H1 (cell line): Measurements from ENCODE around the gene ARHGDIG. TPM values are rescaled to one million over a fixed set of nuclear protein-coding genes. Genes with fewer than 3 reads are reported as not detected.

Source experiments
- CTCF ChIA-PET: fragments of 300-600 bp; sonication (Branson Sonifier 250); formaldehyde crosslinking; loops from one replicate; lab custom pipeline; 2021; ENCODE audit not compliant: partially characterized antibody; lab: Charles Lee
- POLR2A ChIA-PET: fragments of 300-600 bp; sonication (Branson Sonifier 250); formaldehyde crosslinking; loops from one replicate; lab custom pipeline; 2021; ENCODE audit warnings: inconsistent platforms; ENCODE audit not compliant: partially characterized antibody; lab: Charles Lee
- DNase-seq, 2 experiments: peaks; one replicate each; pipeline versions ENCODE4 v3.0.0 to v3.0.0-alpha.2; 2010 to 2022; ENCODE audit warnings: low spot score in 2 of 2, low read depth in 1 of 2, mixed read lengths in 1 of 2
- FAIRE-seq: peaks from 2 replicates; lab custom pipeline; 2011; peaks lifted over from hg19 to GRCh38; lab: Jason Lieb, UNC
- H2AFZ ChIP-seq: 2 replicates; pipeline ENCODE4 v1.8.1; 2012; ENCODE audit warnings: low read length, inconsistent platforms
- H2AK5ac ChIP-seq: 2 replicates; pipeline ENCODE4 v1.6.1; 2013; ENCODE audit warnings: low read depth, low read length
- H2BK120ac ChIP-seq: replicated peaks from 2 replicates; pipeline ENCODE3; 2013; ENCODE audit warnings: low read depth, low read length, inconsistent platforms
- H2BK12ac ChIP-seq: 2 replicates; pipeline ENCODE4 v1.6.1; 2013; ENCODE audit warnings: low read depth, low read length
- H2BK15ac ChIP-seq: 2 replicates; pipeline ENCODE4 v1.6.1; 2013; ENCODE audit warnings: low read length
- H2BK20ac ChIP-seq: 2 replicates; pipeline ENCODE4 v1.6.1; 2013; ENCODE audit warnings: low read length
- H2BK5ac ChIP-seq: 2 replicates; pipeline ENCODE4 v1.6.1; 2013; ENCODE audit warnings: low read depth, low read length
- H3K14ac ChIP-seq: 2 replicates; pipeline ENCODE4 v1.6.1; 2013; ENCODE audit warnings: inconsistent platforms; ENCODE audit not compliant: insufficient read length
- H3K18ac ChIP-seq: 2 replicates; pipeline ENCODE4 v1.6.1; 2013; ENCODE audit warnings: low read length; ENCODE audit errors: extremely low read depth
- H3K23ac ChIP-seq: 2 replicates; pipeline ENCODE4 v1.6.1; 2013; ENCODE audit warnings: inconsistent platforms; ENCODE audit not compliant: insufficient read length
- H3K23me2 ChIP-seq: 2 replicates; pipeline ENCODE4 v1.6.1; 2013; ENCODE audit warnings: low read depth, low read length
- H3K27ac ChIP-seq: 2 replicates; pipeline ENCODE4 v1.6.1; 2011; ENCODE audit warnings: low read depth, low read length, inconsistent platforms
- H3K27me3 ChIP-seq, 4 experiments: replicated peaks in 1 of 4; 1 replicate in 1 of 4; 2 replicates in 3 of 4; pipeline versions ENCODE4 v1.6.1 to v1.8.1; 2011 to 2013; ENCODE audit warnings: low read length in 3 of 4, mild to moderate bottlenecking in 3 of 4, inconsistent platforms in 2 of 4, mixed read lengths in 2 of 4, moderate library complexity in 1 of 4; ENCODE audit not compliant: control insufficient read depth in 3 of 4, insufficient read depth in 3 of 4; ENCODE audit errors: extremely low read depth in 1 of 4
- H3K36me3 ChIP-seq, 4 experiments: 2 replicates each; pipeline versions ENCODE4 v1.6.1 to v1.8.1; 2011 to 2013; ENCODE audit warnings: mild to moderate bottlenecking in 4 of 4, low read length in 3 of 4, moderate library complexity in 2 of 4, control low read depth in 1 of 4, inconsistent platforms in 1 of 4; ENCODE audit not compliant: insufficient read depth in 4 of 4, control insufficient read depth in 2 of 4
- H3K4ac ChIP-seq: replicated peaks from 2 replicates; pipeline ENCODE3; 2013; ENCODE audit warnings: low read length, low read depth, mixed read lengths, inconsistent platforms; ENCODE audit not compliant: insufficient read length
- H3K4me1 ChIP-seq, 4 experiments: replicated peaks in 1 of 4; 1 replicate in 1 of 4; 2 replicates in 3 of 4; pipeline versions ENCODE4 v1.6.1 to v1.8.1; 2011 to 2013; ENCODE audit warnings: low read length in 3 of 4, inconsistent platforms in 2 of 4, mixed read lengths in 1 of 4; ENCODE audit not compliant: insufficient read depth in 4 of 4, control insufficient read depth in 3 of 4
- H3K4me2 ChIP-seq, 2 experiments: 2 replicates each; pipeline versions ENCODE4 v1.6.1 to v1.8.1; 2011 to 2013; ENCODE audit warnings: low read depth in 2 of 2, low read length in 2 of 2, control low read depth in 1 of 2, inconsistent platforms in 1 of 2, mild to moderate bottlenecking in 1 of 2; ENCODE audit not compliant: insufficient read depth in 1 of 2
- H3K4me3 ChIP-seq, 4 experiments: fragments of 200-600, 300-600 bp in 1 of 4; sonication (generic), shearing (Covaris generic), sonication (Bioruptor Twin) in 1 of 4; 2 replicates each; pipeline versions ENCODE4 v1.5.1 to v1.8.1; 2011 to 2016; ENCODE audit warnings: low read length in 4 of 4, low read depth in 3 of 4, control low read depth in 2 of 4, inconsistent platforms in 2 of 4, mild to moderate bottlenecking in 2 of 4, mixed read lengths in 1 of 4, moderate library complexity in 1 of 4; ENCODE audit not compliant: insufficient read depth in 2 of 4; ENCODE audit errors: extremely low read depth in 1 of 4
- H3K56ac ChIP-seq: replicated peaks from 2 replicates; pipeline ENCODE3; 2013; ENCODE audit warnings: low read depth, mild to moderate bottlenecking, mixed read lengths, low read length, inconsistent platforms; ENCODE audit not compliant: insufficient read length
- H3K79me1 ChIP-seq: 2 replicates; pipeline ENCODE4 v1.6.1; 2013; ENCODE audit warnings: low read depth, low read length, control low read depth
- H3K79me2 ChIP-seq, 2 experiments: 2 replicates each; pipeline versions ENCODE4 v1.6.1 to v1.8.1; 2012 to 2013; ENCODE audit warnings: low read length in 2 of 2, mild to moderate bottlenecking in 2 of 2, inconsistent platforms in 1 of 2; ENCODE audit not compliant: insufficient read depth in 2 of 2, control insufficient read depth in 1 of 2
- H3K9ac ChIP-seq, 4 experiments: replicated peaks in 1 of 4; 1 replicate in 1 of 4; 2 replicates in 3 of 4; pipeline versions ENCODE4 v1.6.1 to v1.8.1; 2011 to 2013; ENCODE audit warnings: low read depth in 3 of 4, low read length in 3 of 4, control low read depth in 2 of 4, mild to moderate bottlenecking in 2 of 4, moderate library complexity in 2 of 4, inconsistent platforms in 1 of 4; ENCODE audit errors: extremely low read depth in 1 of 4
- H3K9me3 ChIP-seq, 2 experiments: 2 replicates each; pipeline versions ENCODE4 v1.6.1 to v1.8.1; 2012 to 2013; ENCODE audit warnings: mild to moderate bottlenecking in 2 of 2, moderate library complexity in 2 of 2, control low read depth in 1 of 2, inconsistent platforms in 1 of 2, low read depth in 1 of 2, low read length in 1 of 2, mixed read lengths in 1 of 2; ENCODE audit not compliant: insufficient read depth in 2 of 2
- H4K20me1 ChIP-seq, 2 experiments: replicated peaks in 1 of 2; 2 replicates each; pipeline versions ENCODE3 to v1.8.1; 2011 to 2013; ENCODE audit warnings: inconsistent platforms in 2 of 2, low read length in 2 of 2, mild to moderate bottlenecking in 1 of 2; ENCODE audit not compliant: insufficient read depth in 2 of 2, control insufficient read depth in 1 of 2
- H4K5ac ChIP-seq: 2 replicates; pipeline ENCODE4 v1.6.1; 2013; ENCODE audit warnings: low read length, low read depth, mixed read lengths, inconsistent platforms; ENCODE audit not compliant: insufficient read length
- H4K8ac ChIP-seq: 2 replicates; pipeline ENCODE4 v1.8.0; 2013; ENCODE audit warnings: mild to moderate bottlenecking, moderate library complexity, low read length, inconsistent platforms; ENCODE audit not compliant: insufficient read depth; ENCODE audit errors: extremely low read depth
- H4K91ac ChIP-seq: replicated peaks from 2 replicates; pipeline ENCODE3; 2013; ENCODE audit warnings: low read length, mixed read lengths, inconsistent platforms; ENCODE audit not compliant: insufficient read length
- BACH1 ChIP-seq: IDR thresholded peaks from 2 replicates; pipeline ENCODE4 v1.6.1; 2012; ENCODE audit warnings: low read length, improper control_type of control experiment
- CREB1 ChIP-seq: IDR thresholded peaks from 2 replicates; pipeline ENCODE4 v1.6.1; 2012; ENCODE audit warnings: inconsistent platforms
- JUND ChIP-seq: IDR thresholded peaks from 2 replicates; pipeline ENCODE4 v1.6.1; 2011; ENCODE audit warnings: mild to moderate bottlenecking, improper control_type of control experiment, low read length
- MAFK ChIP-seq: IDR thresholded peaks from 2 replicates; pipeline ENCODE4 v1.6.1; 2012; ENCODE audit warnings: low read depth, mild to moderate bottlenecking, improper control_type of control experiment, low read length
- NANOG ChIP-seq: IDR thresholded peaks from 2 replicates; pipeline ENCODE4 v1.6.1; 2011; ENCODE audit warnings: low read length, low read depth, mild to moderate bottlenecking, inconsistent platforms; ENCODE audit not compliant: insufficient read depth, poor library complexity, severe bottlenecking
- PHF8 ChIP-seq: fragments of 200-600 bp; sonication (generic); conservative IDR thresholded peaks from 2 replicates; pipeline ENCODE4 v1.7.1; 2012; ENCODE audit warnings: low read depth, mild to moderate bottlenecking, inconsistent platforms, low read length, moderate library complexity
- POLR2A ChIP-seq, 2 experiments: IDR thresholded peaks; 1 replicate in 1 of 2; 2 replicates in 1 of 2; pipeline ENCODE4 v1.6.1; 2011; ENCODE audit warnings: low read depth in 2 of 2, low read length in 2 of 2, mild to moderate bottlenecking in 2 of 2; ENCODE audit errors: control extremely low read depth in 1 of 2
- POU5F1 ChIP-seq: IDR thresholded peaks from 2 replicates; pipeline ENCODE4 v1.6.1; 2011; ENCODE audit warnings: low read depth, mild to moderate bottlenecking, low read length, moderate library complexity
- RFX5 ChIP-seq: IDR thresholded peaks from 2 replicates; pipeline ENCODE4 v1.6.1; 2011; ENCODE audit warnings: low read depth, low read length, improper control_type of control experiment, borderline replicate concordance
- RNF2 ChIP-seq: fragments of 200-900, 300-1000 bp; sonication (generic); IDR thresholded peaks from 2 replicates; pipeline ENCODE4 v1.7.1; 2016; ENCODE audit warnings: borderline replicate concordance, low read depth, mild to moderate bottlenecking, antibody characterized with exemption, low read length; ENCODE audit not compliant: poor library complexity, severe bottlenecking; ENCODE audit errors: missing control alignments
- SAP30 ChIP-seq: fragments of 300-600 bp; sonication (generic); IDR thresholded peaks from 2 replicates; pipeline ENCODE4 v1.7.1; 2012; ENCODE audit warnings: low read length, moderate library complexity, mild to moderate bottlenecking, inconsistent platforms; ENCODE audit not compliant: insufficient read depth, insufficient replicate concordance
- SUZ12 ChIP-seq: fragments of 200-600 bp; sonication (generic); IDR thresholded peaks from 2 replicates; pipeline ENCODE4 v1.6.1; 2012; ENCODE audit warnings: mild to moderate bottlenecking, inconsistent platforms, low read length, moderate library complexity, mixed read lengths
- TAF7 ChIP-seq: optimal IDR thresholded peaks from 2 replicates; pipeline ENCODE3; 2011; ENCODE audit warnings: low read depth, mild to moderate bottlenecking, inconsistent platforms, low read length, moderate library complexity, borderline replicate concordance
- WGBS, 2 experiments: shearing (Covaris generic) in 1 of 2; methylation state at CpG; one replicate each; pipeline versions ENCODE4 v1.1.6 to v1.1.7; 2013 to 2015; ENCODE audit warnings: low lambda C conversion rate in 2 of 2, mixed read lengths in 2 of 2, inconsistent platforms in 1 of 2, low coverage in 1 of 2, missing lambda C conversion rate in 1 of 2; ENCODE audit not compliant: insufficient replicate concordance in 2 of 2, insufficient coverage in 1 of 2, insufficient read length in 1 of 2; ENCODE audit errors: extremely low coverage in 1 of 2, missing lambda C conversion rate in 1 of 2; 5-methylcytosine and 5-hydroxymethylcytosine counted together
- polyA plus RNA-seq, 7 experiments: library from polyadenylated mRNA; depleted of rRNA in 3 of 7; stranded (reverse) in 5 of 7; unstranded in 2 of 7; fragments of >200 nt in 5 of 7; fragments of 200-250 nt in 2 of 7; gene quantifications; 1 replicate in 5 of 7; 2 replicates in 1 of 7; 4 replicates in 1 of 7; pipeline versions ENCODE4 v1.2.1 to v1.2.3, GENCODE V29; 2011 to 2013; ENCODE audit warnings: missing spikeins in 2 of 7, mixed read lengths in 2 of 7
- total RNA-seq: library from RNA; stranded (reverse); fragmentation: NEBNext Ultra II Directional; extraction: Animal tissue kit (Norgen Biotek cat#: 25700); gene quantifications from 2 replicates; pipeline ENCODE4 v1.2.1, GENCODE V29; 2021

The ARHGDIG gene
- total and polyA plus RNA-seq, 2 of the 8 experiments (the other 6 are each of a cell fraction or from before 2014, with no cell fraction given), result 1.2 to 2.9 TPM

DNA sequence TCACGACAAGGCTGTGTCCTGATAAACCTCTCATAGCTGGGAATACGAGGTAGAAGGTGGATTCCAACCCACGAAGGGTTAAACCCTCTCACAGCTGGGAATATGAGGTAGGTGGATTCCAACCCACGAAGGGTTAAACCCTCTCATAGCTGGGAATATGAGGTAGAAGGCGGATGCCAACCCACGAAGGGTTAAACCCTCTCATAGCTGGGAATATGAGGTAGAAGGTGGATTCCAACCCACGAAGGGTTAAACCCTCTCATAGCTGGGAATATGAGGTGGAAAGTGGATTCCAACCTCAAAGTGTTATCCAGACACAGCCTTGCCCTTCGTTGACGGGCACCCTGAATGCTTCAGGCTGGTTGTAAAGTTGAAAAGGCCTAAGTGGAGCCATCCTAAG is 41.1 kb downstream of the ARHGDIG start:
- H3K4me3 ChIP-seq, result no peak overlapping the region
- no peaks in the 10 kb centered on the region for H3K9me3 ChIP-seq
- H2AFZ ChIP-seq, result no peak overlapping the region
- no peak overlapping the region for H3K18ac ChIP-seq
- no peaks in the 10 kb centered on the region; the same call in 1 of the 2 replicates for H3K23me2 ChIP-seq
- no peaks in the 10 kb centered on the region for H3K27me3 ChIP-seq
- CTCF ChIA-PET, result interaction anchor here (0.6 to 5.2 kb wide), 11 partner anchors 10 to 215 kb away, joined by 3 to 46 read pairs (median 4); no protein-coding TSS in a partner anchor
- H3K14ac ChIP-seq, result no peak overlapping the region
- peaks cover 0 to 21% (median 14%) of the 10 kb centered on the region in 4 experiments; a peak in 6 of 7 replicates for H3K4me1 ChIP-seq
- TF ChIP-seq SAP30 (no peak), PHF8 (no peak), CREB1 (no peak), MAFK (no peak), RNF2 (no peak), POU5F1 (no peak), JUND (no peak), SUZ12 (no peak), RFX5 (no peak), TAF7 (no peak), POLR2A (IDR thresholded peaks at IDR 0.05; ENCODE audit: control extremely low read depth in 1 of 2, low read depth in 2 of 2, low read length in 2 of 2) (no peak), BACH1 (no peak), NANOG (no peak)
- TF ChIP-seq, all 59 proteins: peak for 0
- Histone ChIP-seq H2BK120ac (no peak overlapping the region), H3K79me1 (peaks cover 41% of the 10 kb centered on the region), H4K8ac (no peak overlapping the region), H2BK12ac (no peak overlapping the region), H2AK5ac (no peak overlapping the region), H4K91ac (no peak overlapping the region), H3K56ac (no peak overlapping the region), H3K36me3 (no peaks in the 10 kb centered on the region; a peak in 1 of 8 replicates), H2BK15ac (no peak overlapping the region), H3K4me2 (no peak overlapping the region), H3K27ac (no peak overlapping the region), H3K4ac (no peak overlapping the region), H2BK5ac (no peak overlapping the region; the same call in 1 of the 2 replicates), H4K20me1 (peaks cover 31 to 53% of the 10 kb centered on the region in 2 experiments), H3K23ac (no peak overlapping the region), H4K5ac (no peak overlapping the region), H2BK20ac (no peak overlapping the region), H3K79me2 (peaks cover 0 to 81% of the 10 kb centered on the region in 2 experiments; a peak in 3 of 4 replicates), H3K9ac (no peak overlapping the region)
- POLR2A ChIA-PET, result interaction anchor here (0.7 to 1.4 kb wide), 3 partner anchors 16 to 120 kb away, joined by 3 read pairs; partner anchors contain the start of gene LUC7L
- DNase-seq, result no peak
- no peak for FAIRE-seq
- 85% methylated on average over 9 of the region's 9 CpGs; no CpG with 5 or more reads in 1 of the 2 experiments for WGBS, 2 experiments
